GM21717 (cell line): ENCODE data around the gene SORCS2.

ENCODE experiments used
- ATAC-seq: cut with Tn5 transposase; IDR thresholded peaks from one replicate; pipeline ENCODE4 v1.9.1; 2021; ENCODE audit warnings: mild to moderate bottlenecking, moderate library complexity; ENCODE audit not compliant: unreplicated experiment

SORCS2 gene

GRCh38 chr4:7364979-7365378 is 172.6 kb downstream of the SORCS2 start:
- ATAC-seq = no peak

DNA sequence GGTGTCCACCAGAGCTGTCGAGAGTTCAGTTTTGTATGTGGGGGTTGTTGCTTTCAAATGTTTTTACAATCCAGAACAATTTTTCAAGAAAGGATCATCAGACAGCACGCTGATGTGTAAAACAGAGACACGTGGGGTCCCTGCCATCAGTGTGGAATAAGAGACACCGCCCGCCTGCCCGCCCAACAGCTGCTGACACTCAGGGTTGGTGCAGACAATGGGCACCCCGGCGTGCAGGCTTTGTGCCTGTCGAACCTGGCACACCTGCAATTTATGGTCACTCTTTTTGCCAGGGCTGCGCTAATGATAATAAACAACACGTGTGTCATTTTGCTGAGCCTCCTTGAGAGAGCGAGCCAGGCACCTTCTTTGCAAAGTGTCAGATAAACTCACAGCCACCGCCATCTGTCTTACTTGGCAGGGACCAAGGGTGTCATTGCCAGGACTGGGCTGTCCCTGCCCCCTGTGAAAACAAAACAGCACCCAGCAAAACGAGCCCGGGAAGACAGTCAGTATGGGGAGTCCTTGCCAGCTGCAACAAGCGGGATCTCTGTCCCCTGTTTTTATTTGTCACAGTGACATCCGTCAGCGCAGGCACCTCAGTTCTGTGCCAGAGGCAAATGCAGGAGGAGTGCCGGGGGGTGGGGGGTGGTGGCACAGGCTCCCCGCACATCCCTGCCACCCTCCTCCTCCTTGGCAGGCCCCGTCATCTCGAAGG is 173.3 kb downstream of the SORCS2 start:
- ATAC-seq = no peak

DNA sequence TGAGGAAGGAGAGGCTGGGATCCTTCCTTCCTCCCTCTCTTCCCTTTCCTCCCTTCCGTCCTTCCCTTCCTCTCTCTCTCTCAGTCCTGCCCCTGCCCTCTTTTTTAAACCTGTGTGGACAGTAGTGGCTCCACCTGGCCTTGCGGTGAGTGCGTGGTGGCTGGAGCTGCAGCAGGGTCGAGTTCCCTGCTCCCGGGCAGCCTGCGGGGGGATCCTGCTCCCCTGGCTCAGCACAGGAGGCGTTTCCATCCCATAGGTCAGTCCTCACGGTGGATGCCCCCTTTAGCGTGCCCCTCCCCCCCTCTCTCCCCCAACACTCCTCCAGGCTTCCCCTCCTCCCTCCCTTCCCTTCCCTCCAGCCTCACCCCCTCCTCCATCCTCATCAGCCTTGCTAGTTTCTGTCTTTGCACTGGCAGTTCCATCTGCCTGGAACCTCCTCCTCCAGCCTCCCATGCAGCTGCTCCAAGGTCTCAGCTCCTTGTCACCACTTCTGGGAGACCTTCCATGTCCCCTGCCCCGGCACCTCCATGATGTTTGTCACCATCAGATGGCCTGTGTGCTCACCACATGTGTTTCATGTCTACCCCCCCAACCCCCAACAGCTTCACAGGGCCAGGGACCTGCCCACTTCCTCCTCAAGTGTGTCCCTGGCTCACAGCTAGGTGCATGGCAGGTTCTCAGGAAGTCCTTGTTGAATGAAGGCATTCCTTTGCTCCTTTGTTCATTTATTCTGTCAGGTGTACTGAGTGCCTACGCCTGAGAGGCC is 174.0 kb downstream of the SORCS2 start:
- no peak for ATAC-seq

GRCh38 chr4:7366954-7367353 is 174.6 kb downstream of the SORCS2 start:
- ATAC-seq = no peak

GRCh38 chr4:7367406-7367805 is 175.1 kb downstream of the SORCS2 start:
- no peak for ATAC-seq

- ATAC-seq = no peak
These were observed 175.5 kb downstream of the SORCS2 start for GRCh38 chr4:7367864-7368277.

- ATAC-seq = no peak
These were observed 176.0 kb downstream of the SORCS2 start for GRCh38 chr4:7368296-7368695.

DNA sequence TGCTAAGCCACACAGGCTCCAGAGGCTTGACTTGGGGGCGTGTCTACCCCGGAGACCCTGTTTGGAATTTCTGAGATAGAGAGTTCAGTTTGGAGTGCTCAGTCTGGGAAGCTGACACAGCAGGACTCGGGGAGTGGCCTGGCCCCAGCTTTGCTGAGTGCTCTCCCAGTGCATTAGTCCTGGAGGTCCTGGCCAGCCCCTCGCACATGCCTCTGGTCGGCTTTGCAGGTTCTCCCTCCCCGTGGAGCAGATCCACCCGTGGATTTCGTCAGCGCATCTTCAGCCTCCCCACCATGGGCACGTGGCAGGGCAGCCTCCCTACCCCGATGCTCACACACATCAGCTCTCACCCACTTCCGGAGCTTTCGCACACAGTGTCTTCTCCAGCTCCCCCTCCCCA is 177.2 kb downstream of the SORCS2 start:
- ATAC-seq = no peak

DNA sequence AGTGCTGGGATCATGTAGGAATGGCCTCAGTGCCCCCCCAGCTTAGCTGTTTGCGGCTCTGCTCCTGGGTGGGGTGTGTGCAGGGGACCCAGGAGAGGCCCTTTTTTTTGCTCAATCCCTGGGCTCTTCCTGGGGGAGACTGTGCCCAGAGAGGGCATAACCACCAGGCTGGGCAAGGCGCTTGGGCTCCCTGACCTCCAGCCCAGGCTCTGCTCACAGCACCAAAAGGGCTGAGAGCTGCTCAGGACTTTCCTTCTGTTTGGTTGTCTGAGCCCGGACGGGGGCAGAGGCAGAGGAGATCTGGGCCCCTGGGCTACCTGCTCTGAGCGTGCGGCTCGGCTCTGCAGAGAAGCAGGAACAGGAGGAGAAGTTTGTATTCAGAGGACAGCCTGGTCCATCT is 177.7 kb downstream of the SORCS2 start:
- no peak for ATAC-seq

GRCh38 chr4:7371210-7371941 is 179.0 kb downstream of the SORCS2 start:
- no peak for ATAC-seq

DNA sequence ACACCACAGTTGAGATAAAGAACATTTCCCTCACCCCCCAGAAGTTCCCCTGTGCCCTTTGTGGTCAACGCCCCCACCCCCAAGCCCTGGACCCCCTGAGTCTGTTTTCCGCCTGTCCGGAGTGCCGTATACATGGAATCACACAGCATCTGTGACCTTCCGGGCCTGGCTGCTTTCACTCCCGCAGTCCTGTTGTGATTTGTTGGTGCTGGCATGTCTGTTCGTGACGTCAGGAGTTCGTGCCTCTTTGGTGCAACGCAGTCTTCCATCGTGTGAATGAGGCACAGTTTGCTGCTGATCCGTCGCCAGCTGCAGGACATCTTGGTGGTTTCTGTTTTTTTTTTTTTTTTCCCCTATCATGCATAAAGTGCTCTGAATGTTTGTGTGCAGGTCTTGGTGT is 180.3 kb downstream of the SORCS2 start:
- no peak for ATAC-seq

DNA sequence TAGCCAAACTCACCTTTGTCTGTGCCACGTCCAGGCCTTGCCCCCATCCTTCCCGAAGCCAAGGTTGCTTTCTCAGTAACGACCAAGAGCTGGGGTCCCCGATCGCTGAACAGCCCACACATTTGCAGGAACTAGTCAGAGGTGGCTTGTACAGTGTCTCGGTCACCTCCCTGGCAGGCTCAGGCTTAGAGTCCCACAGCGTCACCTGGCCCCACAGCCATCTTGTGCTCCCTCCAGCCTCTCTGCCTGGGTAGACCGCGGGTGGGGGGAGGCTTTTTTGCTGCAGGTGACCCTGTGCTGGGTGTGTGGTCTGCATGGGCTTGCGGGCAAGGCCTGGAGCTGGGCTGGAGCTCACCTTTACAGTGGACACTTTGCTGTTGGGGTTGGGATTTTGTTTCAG is 182.2 kb downstream of the SORCS2 start:
- ATAC-seq = no peak

DNA sequence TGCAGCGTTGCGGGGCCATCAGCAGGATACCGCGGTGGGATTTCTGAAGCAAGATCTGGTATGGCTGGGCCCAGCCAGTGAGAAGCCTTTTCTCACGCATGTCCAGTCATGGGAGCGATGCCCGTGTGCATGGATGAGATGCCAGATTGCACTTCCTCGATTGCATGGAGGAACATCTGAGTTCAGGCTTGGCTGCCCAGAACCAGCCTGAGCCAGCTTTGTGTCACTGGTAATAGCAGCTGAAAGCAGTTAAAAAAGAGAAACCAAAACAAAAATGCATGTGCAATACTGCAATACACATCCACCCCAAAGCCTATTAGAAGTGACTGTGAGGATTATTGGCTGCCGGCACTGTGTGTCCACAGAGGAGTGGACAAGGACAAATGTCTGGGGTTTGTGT is 183.1 kb downstream of the SORCS2 start:
- no peak for ATAC-seq

GRCh38 chr4:7377223-7377865 is 185.0 kb downstream of the SORCS2 start:
- ATAC-seq = no peak

DNA sequence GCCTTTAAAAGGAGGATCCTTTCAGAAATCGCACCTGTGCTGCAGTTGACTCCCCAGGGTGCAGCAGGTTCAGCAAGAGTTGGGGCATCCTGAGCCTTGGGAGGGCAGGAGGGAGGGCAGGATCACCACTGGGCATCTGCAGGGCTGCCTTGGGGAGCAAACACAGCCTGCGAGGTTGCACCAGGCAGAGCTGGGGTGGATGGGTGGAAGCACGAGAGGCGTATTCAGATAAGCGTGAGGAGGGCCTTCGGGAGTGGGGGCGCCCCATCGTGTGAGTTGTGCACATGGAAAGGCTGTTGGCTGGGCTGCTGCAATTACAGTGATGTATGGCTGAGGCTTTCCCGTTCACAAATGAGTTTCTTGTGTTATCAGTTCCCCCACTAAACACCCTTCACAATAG is 186.8 kb downstream of the SORCS2 start:
- no peak for ATAC-seq

- no peak for ATAC-seq
These were observed 187.4 kb downstream of the SORCS2 start for GRCh38 chr4:7379719-7380118.

DNA sequence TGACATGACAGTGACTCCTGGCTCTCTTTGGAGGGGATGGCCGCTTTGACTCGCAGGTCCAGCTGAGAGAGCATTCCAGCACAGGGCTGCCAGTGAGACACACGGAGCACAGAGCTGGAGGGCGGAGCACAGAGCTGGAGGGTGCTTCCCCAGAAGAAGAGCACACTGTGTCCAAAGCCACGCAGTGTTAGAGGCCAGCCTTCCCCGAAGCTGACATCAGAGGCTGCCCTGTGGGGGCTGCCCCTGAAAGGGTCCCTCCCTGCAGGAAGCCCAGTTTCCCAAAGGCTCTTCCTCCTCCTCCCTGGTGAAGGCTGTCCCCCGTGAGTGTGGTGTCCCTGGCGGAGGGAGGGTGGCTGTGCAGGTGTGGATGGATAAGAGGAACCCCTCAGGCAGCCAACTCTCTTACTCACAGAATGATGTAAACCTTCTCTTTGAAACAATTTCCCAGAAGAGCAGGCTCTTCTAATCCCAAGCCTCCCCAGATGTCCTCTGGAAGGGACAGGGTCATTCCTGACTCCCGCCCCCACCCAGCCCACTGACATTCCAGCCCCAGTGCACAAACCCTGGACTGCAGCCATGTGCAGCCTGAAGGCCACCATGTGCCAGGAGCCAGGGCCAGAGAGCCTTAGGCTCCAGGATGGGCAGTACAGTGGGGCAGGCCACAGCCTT is 189.0 kb downstream of the SORCS2 start:
- no peak for ATAC-seq

DNA sequence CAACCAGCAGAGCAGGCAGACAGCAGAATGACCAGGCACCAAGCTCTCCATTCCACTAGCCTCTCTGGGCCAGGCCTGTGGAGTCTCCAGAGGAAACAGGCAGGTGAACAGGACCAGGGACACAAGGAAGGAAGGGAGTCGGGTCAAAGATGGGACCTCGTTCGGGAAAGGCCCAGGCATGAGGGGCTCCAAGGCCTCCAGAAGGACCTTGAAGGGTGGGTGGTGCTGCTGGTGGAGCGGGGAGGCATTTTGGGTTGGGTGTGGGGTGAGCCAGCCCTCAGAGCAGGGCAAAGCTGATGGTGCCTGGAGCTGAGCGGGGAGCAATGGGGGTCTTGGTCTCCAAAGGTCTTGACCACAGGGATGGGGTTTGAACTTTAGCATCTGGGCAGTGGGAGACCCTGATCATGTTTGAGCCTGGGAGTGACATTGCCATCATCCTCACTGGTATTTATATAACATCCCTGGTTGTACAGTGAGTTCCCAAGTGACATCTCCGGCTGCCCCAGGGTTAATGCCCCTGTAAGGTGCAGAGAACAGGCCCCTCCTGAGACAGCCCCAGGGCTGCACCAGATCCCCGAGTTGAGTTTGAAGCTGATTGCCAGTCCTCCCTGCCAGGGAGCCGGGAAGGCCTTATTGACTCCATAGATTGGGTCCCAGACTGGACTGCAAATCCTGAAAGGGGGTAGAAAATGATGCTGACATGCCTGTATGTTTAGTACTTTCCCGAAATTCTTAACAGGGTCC is 189.7 kb downstream of the SORCS2 start:
- ATAC-seq = no peak

GRCh38 chr4:7382634-7383014 is 190.3 kb downstream of the SORCS2 start:
- no peak for ATAC-seq

GRCh38 chr4:7383266-7383665 is 190.9 kb downstream of the SORCS2 start:
- ATAC-seq = no peak
